Natural killer cell (primary cell): ENCODE results near the gene TBX2. TPM values are rescaled to one million over a fixed set of nuclear protein-coding genes. Genes with fewer than 3 reads are reported as not detected.
"Not testable (repeated sequence)": the region's sequence is repeated elsewhere in the genome, so short reads cannot be mapped to it uniquely, and the experiment has no call there.

Experiments
- ATAC-seq, 3 donors: fragments of 150-1000 bp in 2 of 3; fragments of 200-7000 bp in 1 of 3; cut with Tn5 transposase; 1 replicate in 1 of 3; 2 replicates in 2 of 3; pipeline ENCODE4 v1.10.0; 2021; ENCODE audit warnings: mild to moderate bottlenecking in 2 of 3, moderate library complexity in 2 of 3
- DNase-seq, 2 donors: peaks; one replicate each; pipeline versions ENCODE4 v3.0.0 to v3.0.0-alpha.2; 2013 to 2021; ENCODE audit warnings: mixed read lengths in 1 of 2
- H3K27ac ChIP-seq: one replicate; pipeline ENCODE4 v1.5.1; 2013; ENCODE audit warnings: mild to moderate bottlenecking, low read length
- H3K27me3 ChIP-seq: one replicate; pipeline ENCODE4 v1.6.1; 2013; ENCODE audit warnings: low read length; ENCODE audit not compliant: control insufficient read depth, insufficient read depth
- H3K36me3 ChIP-seq: one replicate; pipeline ENCODE4 v1.6.1; 2013; ENCODE audit warnings: low read length; ENCODE audit not compliant: control insufficient read depth, insufficient read depth
- H3K4me1 ChIP-seq: one replicate; pipeline ENCODE4 v1.6.1; 2013; ENCODE audit warnings: low read length; ENCODE audit not compliant: control insufficient read depth, insufficient read depth
- H3K4me3 ChIP-seq: one replicate; pipeline ENCODE4 v1.5.1; 2013; ENCODE audit warnings: low read length
- H3K9me3 ChIP-seq: one replicate; pipeline ENCODE4 v1.6.1; 2013; ENCODE audit warnings: low read length; ENCODE audit not compliant: control insufficient read depth, insufficient read depth
- H3K27ac Mint-ChIP-seq, 2 donors: one replicate each; pipeline ENCODE4 v1.8.0; 2022; ENCODE audit warnings: mild to moderate bottlenecking in 2 of 2, mixed read lengths in 2 of 2, moderate library complexity in 1 of 2
- H3K27me3 Mint-ChIP-seq, 2 donors: one replicate each; pipeline ENCODE4 v1.8.0; 2022; ENCODE audit warnings: low read depth in 2 of 2, mixed read lengths in 2 of 2
- H3K36me3 Mint-ChIP-seq: one replicate; pipeline ENCODE4 v1.8.0; 2022; ENCODE audit warnings: mixed read lengths
- H3K4me1 Mint-ChIP-seq, 2 donors: one replicate each; pipeline ENCODE4 v1.8.0; 2022; ENCODE audit warnings: mixed read lengths in 2 of 2
- H3K4me3 Mint-ChIP-seq: one replicate; pipeline ENCODE4 v1.8.0; 2022; ENCODE audit warnings: mild to moderate bottlenecking, moderate library complexity, mixed read lengths
- H3K9me3 Mint-ChIP-seq, 2 donors: one replicate each; pipeline ENCODE4 v1.8.0; 2022; ENCODE audit warnings: mixed read lengths in 2 of 2
- CTCF ChIP-seq: fragments of 200-600 bp; IDR thresholded peaks from one replicate; pipeline ENCODE4 v1.8.0; 2022; ENCODE audit warnings: antibody characterized with exemption
- WGBS: methylation state at CpG from one replicate; pipeline ENCODE4 v1.1.7; 2013; ENCODE audit warnings: missing lambda C conversion rate; ENCODE audit not compliant: insufficient coverage; 5-methylcytosine and 5-hydroxymethylcytosine counted together
- intact Hi-C: fragments of 100-400 bp; cut with micrococcal nuclease; formaldehyde crosslinking; loops from one replicate; pipeline ENCODE4 v1.14.2; 2022
- total RNA-seq, 4 donors: library from RNA; stranded (reverse); fragments of 120-200 nt in 1 of 4; gene quantifications; one replicate each; pipeline versions ENCODE4 v1.2.3 to v1.2.4, GENCODE V29; 2013 to 2022

TBX2 gene
- total RNA-seq, 3 donors from 2014 or later (not counting 1 experiment from before 2014, with no cell fraction given): 0.09 to 0.23 TPM; not detected in 1

- Histone ChIP-seq H3K4me1 (no peaks in the 10 kb centered on the region), H3K4me3 (no peak overlapping the region), H3K27me3 (peaks cover 2% of the 10 kb centered on the region), H3K27ac (no peak overlapping the region), H3K9me3 (no peaks in the 10 kb centered on the region), H3K36me3 (no peaks in the 10 kb centered on the region)
- Mint-ChIP-seq H3K4me3 (no peak overlapping the region), H3K9me3 (no peaks in the 10 kb centered on the region), H3K36me3 (no peaks in the 10 kb centered on the region), H3K27me3 (peaks cover 12 to 16% of the 10 kb centered on the region in 2 donors), H3K27ac (no peak overlapping the region), H3K4me1 (no peaks in the 10 kb centered on the region)
- no peak for DNase-seq
- WGBS: 61% methylated on average over 1 of the region's 1 CpG
- TF ChIP-seq CTCF: no peak
- intact Hi-C loops: no loop called here
- no peak for ATAC-seq
Measured at GRCh38 chr17:61429274-61429673, 29.6 kb downstream of the TBX2 start.

GRCh38 chr17:61429831-61430230 is 30.2 kb downstream of the TBX2 start:
- 89% methylated on average over 6 of the region's 6 CpGs for WGBS
- H3K4me1 ChIP-seq, ATAC-seq, H3K27ac ChIP-seq, H3K4me3 Mint-ChIP-seq, H3K36me3 Mint-ChIP-seq, H3K36me3 ChIP-seq, H3K4me1 Mint-ChIP-seq, H3K27me3 ChIP-seq, H3K9me3 Mint-ChIP-seq, intact Hi-C loops, H3K27ac Mint-ChIP-seq, H3K9me3 ChIP-seq, DNase-seq, H3K4me3 ChIP-seq: not testable (repeated sequence)
- H3K27me3 Mint-ChIP-seq: peaks cover 14 to 18% of the 10 kb centered on the region in 2 donors

- Mint-ChIP-seq H3K9me3 (peaks cover 0 to 2% of the 10 kb centered on the region in 2 donors), H3K4me3 (no peak overlapping the region), H3K27me3 (peaks cover 14 to 35% of the 10 kb centered on the region in 2 donors), H3K27ac (no peak overlapping the region), H3K36me3 (peaks cover under 1% of the 10 kb centered on the region), H3K4me1 (no peaks in the 10 kb centered on the region)
- Histone ChIP-seq H3K36me3 (no peaks in the 10 kb centered on the region), H3K27me3 (peaks cover 7% of the 10 kb centered on the region), H3K4me1 (no peaks in the 10 kb centered on the region), H3K27ac (no peak overlapping the region), H3K4me3 (no peak overlapping the region), H3K9me3 (no peaks in the 10 kb centered on the region)
- intact Hi-C loops: no loop called here
- ATAC-seq (no peak), DNase-seq (no peak)
- WGBS: 84% methylated on average over 4 of the region's 4 CpGs
- TF ChIP-seq CTCF: no peak
Measured at GRCh38 chr17:61431594-61432311, 32.1 kb downstream of the TBX2 start.

- TF ChIP-seq CTCF: no peak
Measured at GRCh38 chr17:61436273-61436672, 36.6 kb downstream of the TBX2 start.

More at GRCh38 chr17:61436273-61436672, 36.6 kb downstream of the TBX2 start:
- no peaks in the 10 kb centered on the region for H3K36me3 ChIP-seq
- no peaks in the 10 kb centered on the region for H3K4me1 ChIP-seq
- DNase-seq (no peak), ATAC-seq (no peak)
- H3K9me3 ChIP-seq: no peaks in the 10 kb centered on the region
- H3K4me3 ChIP-seq: no peak overlapping the region
- no peak overlapping the region for H3K27ac Mint-ChIP-seq
- no peaks in the 10 kb centered on the region for H3K4me1 Mint-ChIP-seq
- H3K27me3 Mint-ChIP-seq: peaks cover 34 to 69% of the 10 kb centered on the region in 2 donors
- peaks cover 14% of the 10 kb centered on the region for H3K27me3 ChIP-seq
- H3K4me3 Mint-ChIP-seq: no peak overlapping the region
- H3K36me3 Mint-ChIP-seq: peaks cover 11% of the 10 kb centered on the region
- no peak overlapping the region for H3K27ac ChIP-seq
- peaks cover 8 to 9% of the 10 kb centered on the region in 2 donors for H3K9me3 Mint-ChIP-seq
- intact Hi-C loops: no loop called here
